ENCODE measurements around the gene ARMH4. TPM values are rescaled to one million over a fixed set of nuclear protein-coding genes. Genes with fewer than 3 reads are reported as not detected.

ARMH4 gene
- polyA plus RNA-seq, 4 donors, result 75.5 to 90.3 (median 83.7) TPM

- DNase-seq (ENCODE audit: low read depth in 4 of 4, low spot score in 3 of 4), result no peak
Observed at GRCh38 chr14:57974896-57975295, 177.1 kb downstream of the ARMH4 start.

GRCh38 chr14:57970594-57970993 is 181.4 kb downstream of the ARMH4 start:
- DNase-seq (ENCODE audit: low read depth in 4 of 4, low spot score in 3 of 4), result no peak

GRCh38 chr14:57970175-57970574 is 181.8 kb downstream of the ARMH4 start:
- no peak for DNase-seq (ENCODE audit: low read depth in 4 of 4, low spot score in 3 of 4)

- DNase-seq (ENCODE audit: low read depth in 4 of 4, low spot score in 3 of 4), result no peak
Observed at GRCh38 chr14:57963071-57963470, 188.9 kb downstream of the ARMH4 start.

DNA sequence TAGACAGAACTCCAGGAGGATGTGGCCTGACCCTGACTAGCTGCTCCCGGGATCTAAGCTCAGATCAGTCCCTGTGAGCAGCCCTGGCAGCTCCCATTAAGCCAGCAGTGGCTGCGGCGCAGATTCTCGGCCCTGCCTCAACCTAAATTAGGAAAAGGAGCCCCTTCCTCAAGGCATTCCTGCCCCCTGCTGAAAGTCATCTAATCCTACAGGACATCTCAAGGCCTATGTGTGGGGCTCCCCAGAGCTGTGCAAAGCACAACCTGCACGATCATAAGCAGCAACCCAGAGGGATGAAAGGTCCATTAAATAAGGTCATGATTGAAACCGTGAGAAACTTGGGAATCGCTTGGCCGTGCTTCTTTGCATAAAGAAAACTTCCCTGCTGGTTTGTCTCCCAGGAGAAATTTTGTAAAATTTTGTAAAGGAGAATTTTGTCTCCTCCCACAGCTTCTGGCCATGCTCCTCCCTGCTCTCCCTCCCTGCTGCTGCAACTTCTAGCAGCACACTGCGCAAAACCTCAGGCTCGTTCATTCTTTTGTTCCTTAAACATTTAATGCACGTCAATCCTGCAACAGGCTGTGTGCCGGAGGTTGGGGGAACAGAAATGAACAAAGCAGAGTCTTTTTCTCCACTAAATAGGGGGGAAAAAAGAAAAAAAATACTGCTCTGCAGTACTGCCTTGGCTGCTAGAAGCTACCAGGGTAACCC is 189.5 kb downstream of the ARMH4 start:
- peak in 3 of 4 donors; percentile 35 to 53 (median 36) for DNase-seq (ENCODE audit: low read depth in 4 of 4, low spot score in 3 of 4)

DNA sequence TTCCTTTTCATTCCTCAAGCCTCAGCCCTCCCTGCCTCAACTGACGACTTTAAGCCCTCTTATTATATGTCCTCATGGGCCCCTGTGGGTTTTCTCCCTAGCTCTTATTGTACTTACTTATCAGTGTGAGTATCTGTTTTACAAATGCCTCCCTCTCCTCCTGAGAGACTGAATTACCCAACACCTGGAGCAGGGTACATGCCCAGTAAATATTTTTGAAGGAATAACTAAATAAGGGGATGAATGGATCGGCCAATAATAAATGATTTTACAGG is 190.3 kb downstream of the ARMH4 start:
- no peak for DNase-seq (ENCODE audit: low read depth in 4 of 4, low spot score in 3 of 4)

- no peak for DNase-seq (ENCODE audit: low read depth in 4 of 4, low spot score in 3 of 4)
Observed at GRCh38 chr14:57960946-57961785, 190.8 kb downstream of the ARMH4 start.

DNA sequence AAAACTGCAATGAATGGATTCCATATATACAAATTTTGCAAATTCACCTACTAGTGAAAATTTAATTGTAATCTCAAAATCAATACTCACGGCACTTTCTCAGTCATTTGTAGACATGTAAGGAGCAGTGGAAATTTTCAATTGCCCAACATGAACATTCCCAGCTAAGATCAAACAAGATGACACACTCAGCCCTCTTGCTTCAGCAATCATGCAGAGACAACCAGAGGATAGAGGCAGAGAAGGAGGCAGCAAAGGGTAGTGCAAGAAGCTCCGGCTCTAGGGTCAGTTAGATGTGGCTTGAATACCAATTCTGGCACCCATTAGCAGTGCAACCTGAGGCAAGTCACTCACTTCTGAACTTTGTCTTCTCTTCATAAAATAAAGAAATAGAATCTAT is 194.6 kb downstream of the ARMH4 start:
- DNase-seq (ENCODE audit: low read depth in 4 of 4, low spot score in 3 of 4), result no peak

Other genes with a start within 250 kb of the ARMH4 start
- gene ACTR10, start 47.9 kb upstream of the ARMH4 start, polyA plus RNA-seq (ENCODE audit: insufficient read length in 4 of 4), result 100 to 1,000 TPM; 105 to 118 (median 111) TPM
- gene PSMA3, start 92.6 kb upstream of the ARMH4 start, polyA plus RNA-seq (ENCODE audit: insufficient read length in 4 of 4), result 100 to 1,000 TPM; 127 to 161 (median 143) TPM
- 10 to 100 TPM; 24.7 to 35.9 (median 30.9) TPM for gene ARID4A, start 146.3 kb upstream of the ARMH4 start, polyA plus RNA-seq (ENCODE audit: insufficient read length in 4 of 4)
- gene TOMM20L, start 243.7 kb upstream of the ARMH4 start, polyA plus RNA-seq (ENCODE audit: insufficient read length in 4 of 4), result 1 to 10 TPM in 3 of 4 donors, under 1 TPM in 1; 1.00 to 1.9 (median 1.4) TPM